T-helper 2 cell treated with Interferon-gamma antibody and Interleukin-4, amounts not matched to agents 100 ng/mL and 5 ng/mL, for 36 hours (primary cell): ENCODE results near the gene MAZ. TPM values are rescaled to one million over a fixed set of nuclear protein-coding genes. Genes with fewer than 3 reads are reported as not detected.

Experiments
- intact Hi-C: fragments of 100-400 bp; cut with micrococcal nuclease; formaldehyde crosslinking; loops from one replicate; pipeline ENCODE4 v1.15.1; 2023
- total RNA-seq: library from RNA; stranded (reverse); gene quantifications from 2 replicates; pipeline ENCODE4 v1.2.3, GENCODE V29; 2022

MAZ gene
- total RNA-seq, 1 donor from 2014 or later, result 468 TPM

DNA sequence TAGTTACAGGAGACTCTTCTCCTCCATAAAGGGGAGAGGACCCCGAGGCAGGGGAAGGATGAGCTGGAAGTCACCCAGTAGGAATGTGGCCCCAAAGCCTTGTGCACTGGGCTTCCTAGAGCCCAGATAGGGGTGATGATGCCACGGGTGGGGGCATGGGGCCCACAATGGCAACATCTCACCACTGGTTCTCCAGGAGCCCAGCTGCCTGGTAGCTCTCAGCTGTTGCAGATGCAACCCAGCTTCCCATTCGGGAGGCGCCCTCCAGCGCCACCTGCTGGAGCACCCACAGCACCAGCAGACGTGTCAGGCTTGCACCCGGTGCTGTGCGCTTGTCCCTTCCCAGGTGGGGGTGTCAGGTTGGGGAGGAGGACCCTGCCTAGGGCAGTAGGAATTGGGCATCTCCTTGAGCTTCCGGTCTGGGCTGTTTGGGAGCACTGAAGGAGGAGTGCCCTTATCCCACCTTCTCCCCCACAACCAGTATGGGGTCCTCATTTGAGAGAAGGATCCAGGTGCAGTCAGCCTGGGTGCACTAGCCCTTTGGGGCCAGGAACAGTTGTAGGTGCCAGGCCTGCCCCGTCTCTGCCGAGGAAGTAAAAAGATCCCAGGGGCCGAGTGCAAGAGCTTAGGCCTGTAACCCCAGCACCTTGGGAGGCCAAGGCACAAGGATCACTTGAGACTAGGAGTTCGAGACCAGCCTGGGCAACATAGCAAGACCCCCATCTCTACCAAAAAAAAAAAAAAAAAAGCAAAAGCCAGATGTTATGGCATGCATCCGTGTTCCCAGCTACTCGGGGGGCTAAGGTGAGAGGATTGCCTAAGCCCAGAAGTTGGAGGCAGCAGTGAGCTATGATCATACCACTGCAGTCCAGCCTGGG lies 42.3 kb downstream of the MAZ start:
- intact Hi-C loops, result loop anchor here (1.0 kb wide), 1 partner anchor 148 kb away; no protein-coding TSS in a partner anchor

DNA sequence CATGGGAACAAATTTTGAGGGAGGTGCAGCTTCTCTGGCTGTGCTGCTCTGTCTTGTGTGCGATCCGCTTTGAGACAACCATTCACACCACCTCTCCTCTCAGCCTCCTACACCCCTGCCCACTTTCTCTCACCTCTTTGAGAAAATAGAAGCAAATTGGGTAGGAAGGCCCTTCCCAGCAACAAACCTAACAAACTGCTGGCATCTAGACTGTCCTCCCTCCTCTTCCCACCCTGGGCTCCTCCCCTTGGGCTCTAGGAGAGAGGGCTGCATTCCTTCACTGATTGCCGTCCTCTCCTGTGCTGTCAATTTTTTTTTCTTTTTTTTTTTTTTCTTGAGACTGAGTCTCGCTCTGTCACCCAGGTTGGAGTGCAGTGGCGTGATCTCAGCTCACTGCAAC lies 43.2 kb downstream of the MAZ start:
- intact Hi-C loops, result no loop called here

DNA sequence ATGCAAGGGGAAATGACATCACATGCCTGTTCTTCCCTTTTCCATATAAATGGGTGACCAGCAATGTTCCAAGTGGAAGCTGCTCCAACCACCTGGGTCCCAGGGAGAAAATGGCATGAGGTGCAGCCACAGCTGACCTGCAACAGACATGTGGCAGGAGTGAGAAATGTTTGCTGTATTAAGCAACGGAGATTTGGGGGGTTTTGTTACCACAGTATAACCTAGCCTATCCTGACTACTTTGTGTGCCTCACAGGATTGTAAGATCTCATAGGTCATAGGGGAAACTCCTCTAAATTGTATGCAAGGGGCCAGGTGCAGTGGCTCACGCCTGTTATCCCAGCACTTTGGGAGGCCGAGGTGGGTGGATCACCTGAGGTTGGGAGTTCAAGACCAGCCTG lies 44.7 kb downstream of the MAZ start:
- intact Hi-C loops, result no loop called here

DNA sequence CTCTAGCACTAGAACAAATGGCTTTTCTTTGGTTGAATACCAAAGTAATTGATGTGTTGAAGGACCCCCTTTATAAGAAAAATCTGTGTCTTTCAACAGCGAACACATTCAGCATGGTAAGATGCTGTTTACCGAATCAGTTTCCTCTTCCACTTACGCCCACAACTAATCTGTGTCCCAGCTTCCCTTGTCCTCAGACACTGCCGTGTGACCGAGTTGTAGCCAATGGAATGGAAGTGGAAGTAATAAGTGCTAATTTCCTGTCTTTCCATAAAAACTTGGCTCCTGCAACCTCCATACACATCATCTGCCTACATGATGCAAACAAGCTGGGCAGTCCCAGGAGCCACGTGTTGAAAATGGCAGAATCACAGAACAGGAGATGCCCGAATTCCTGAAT lies 46.3 kb downstream of the MAZ start:
- intact Hi-C loops, result no loop called here

DNA sequence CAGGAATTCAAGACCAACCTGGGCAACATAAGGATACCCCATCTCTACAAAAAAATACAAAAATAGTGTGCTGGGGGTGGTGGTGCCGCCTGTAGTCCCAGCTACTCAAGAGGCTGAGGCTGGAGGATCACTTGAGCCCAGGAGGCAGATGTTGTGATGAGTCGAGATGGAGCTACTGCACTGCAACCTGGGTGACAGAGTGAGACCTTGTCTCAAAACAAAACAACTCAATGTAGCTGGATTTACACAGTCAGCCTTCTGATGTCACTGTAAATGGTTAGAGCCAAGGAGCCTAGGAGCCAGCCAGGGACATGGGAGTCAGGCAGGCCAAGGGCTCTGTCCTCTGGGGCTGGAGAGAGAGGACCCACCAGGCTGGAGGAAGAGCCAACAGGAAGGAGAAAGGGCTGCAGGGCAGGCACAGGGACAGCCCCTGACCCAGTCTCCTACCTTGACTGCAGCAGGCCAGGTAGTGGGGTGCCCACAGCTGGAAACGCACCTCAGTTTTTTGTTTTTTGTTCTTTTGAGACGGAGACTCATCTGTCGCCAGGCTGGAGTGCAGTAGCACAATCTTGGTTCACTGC lies 48.3 kb downstream of the MAZ start:
- intact Hi-C loops, result no loop called here

DNA sequence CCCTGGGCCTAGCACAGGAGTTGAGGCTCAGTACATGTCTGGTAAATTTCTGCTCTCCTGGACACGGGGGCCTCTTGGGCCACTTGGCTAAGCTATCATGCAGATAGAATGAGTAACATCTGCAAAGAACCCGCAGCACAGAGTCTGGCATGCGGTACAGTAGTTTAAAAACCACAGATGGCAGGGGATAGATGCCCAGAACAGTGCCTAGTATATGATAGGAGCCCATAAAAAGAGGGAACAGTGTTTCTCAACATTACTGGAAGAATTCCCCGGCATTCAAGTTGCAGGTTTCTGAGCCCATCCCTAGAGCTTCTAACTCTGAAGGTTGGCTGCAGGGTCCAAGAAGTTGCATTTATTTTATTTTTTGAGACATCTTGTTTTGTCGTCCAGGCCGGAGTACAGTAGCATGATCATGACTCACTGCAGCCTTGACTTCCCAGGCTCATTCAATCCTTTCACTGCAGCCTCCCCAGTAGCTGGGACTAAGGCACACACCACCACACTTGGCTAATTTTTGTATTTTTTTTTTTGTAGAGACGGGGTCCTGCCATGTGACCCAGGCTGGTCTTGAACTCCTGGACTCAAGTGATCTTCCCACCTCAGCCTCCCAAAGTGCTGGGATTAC lies 50.9 kb downstream of the MAZ start:
- intact Hi-C loops, result no loop called here

DNA sequence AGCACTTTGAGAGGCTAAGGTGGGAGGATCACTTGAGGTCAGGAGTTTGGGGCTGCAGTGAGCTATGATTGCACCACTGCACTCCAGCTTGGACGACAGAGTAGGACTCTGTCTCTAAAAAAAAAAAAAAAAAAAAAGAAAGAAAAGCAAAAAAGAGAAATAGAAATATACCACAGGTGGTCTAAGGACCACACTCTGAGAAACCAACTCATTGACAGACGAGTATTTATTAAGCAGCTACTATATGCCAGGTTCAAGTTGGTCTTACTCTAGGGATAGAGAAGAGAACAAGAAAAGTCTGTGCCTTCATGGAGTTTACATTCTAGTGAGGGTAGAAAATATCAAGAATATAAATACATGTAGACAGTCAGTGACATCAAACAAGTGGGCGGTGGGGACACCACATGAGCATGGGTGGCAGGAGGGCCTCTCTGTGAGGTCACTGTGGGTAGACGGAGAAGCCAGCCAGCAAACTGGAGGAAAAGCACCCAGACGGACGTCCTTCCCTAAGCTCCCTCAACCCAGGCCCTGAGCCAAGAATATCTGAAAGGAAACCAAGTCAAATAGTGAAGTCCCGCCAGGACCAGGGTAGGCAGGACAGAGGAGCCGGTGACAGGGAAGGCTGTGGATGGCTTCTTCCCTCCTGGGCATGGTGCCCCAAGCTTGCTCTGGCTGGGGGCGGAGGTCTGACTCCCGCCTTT lies 52.0 kb downstream of the MAZ start:
- intact Hi-C loops, result no loop called here

DNA sequence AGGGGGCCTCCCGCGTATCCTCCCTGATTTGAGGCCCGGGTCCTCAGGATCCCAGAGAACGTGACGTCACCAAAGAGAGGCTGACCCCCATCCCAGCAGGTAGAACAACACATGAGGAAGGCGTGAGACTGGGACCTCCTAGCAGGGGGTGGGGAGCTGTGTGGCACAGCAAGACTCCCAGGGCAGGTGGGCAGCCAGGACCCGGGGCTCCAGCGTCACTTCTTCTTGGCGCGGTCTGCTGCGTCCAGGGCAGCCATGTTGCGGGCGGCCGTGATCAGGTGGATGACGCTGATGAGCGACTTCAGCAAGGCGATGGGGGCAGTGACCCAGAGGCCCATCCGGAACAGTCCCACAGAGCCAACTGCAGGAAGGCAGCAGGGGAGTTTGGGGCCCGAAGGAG lies 52.6 kb downstream of the MAZ start:
- intact Hi-C loops, result no loop called here

DNA sequence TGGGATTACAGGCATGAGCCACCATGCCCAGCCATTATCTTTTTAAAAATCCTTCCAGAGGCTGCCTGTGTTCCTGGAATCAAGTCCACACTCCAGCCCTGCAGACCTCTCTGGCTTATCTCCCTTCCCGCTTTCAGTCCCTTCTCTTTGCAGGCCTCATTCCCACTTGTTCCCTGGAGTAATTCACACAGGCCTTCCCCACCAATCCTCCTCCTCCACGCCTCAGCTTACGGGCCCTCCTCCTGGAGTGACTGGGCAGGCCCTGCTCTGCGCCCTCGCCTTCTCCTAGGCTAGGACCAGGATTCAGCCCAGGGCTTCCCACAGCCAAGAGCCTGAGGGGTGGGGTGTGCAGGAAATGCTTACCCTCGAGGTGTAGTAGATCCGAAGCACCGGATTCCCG lies 53.9 kb downstream of the MAZ start:
- intact Hi-C loops, result loop anchor here (5.0 kb wide), 1 partner anchor 158 kb away; no protein-coding TSS in a partner anchor

Other genes starting within 250 kb of the MAZ start
- gene SPN, start 143.3 kb upstream of the MAZ start, total RNA-seq, result 431 and 444 TPM in 2 replicates
- gene QPRT, start 127.3 kb upstream of the MAZ start, total RNA-seq, result 11.9 and 12.5 TPM in 2 replicates
- gene C16orf54, start 60.5 kb upstream of the MAZ start, total RNA-seq, result 64.9 and 65.4 TPM in 2 replicates
- gene ZG16, start 28.3 kb upstream of the MAZ start, total RNA-seq, result not detected in 2 replicates
- 168 and 169 TPM in 2 replicates for gene KIF22, start 15.8 kb upstream of the MAZ start, total RNA-seq
- 0.95 and 1.1 TPM in 2 replicates for gene PRRT2, start 5.7 kb downstream of the MAZ start, total RNA-seq
- 29.6 and 32.4 TPM in 2 replicates for gene PAGR1, start 9.6 kb downstream of the MAZ start, total RNA-seq
- 159 and 160 TPM in 2 replicates for gene MVP, start 13.9 kb downstream of the MAZ start, total RNA-seq
- 60.2 and 61.4 TPM in 2 replicates for gene CDIPT, start 56.7 kb downstream of the MAZ start, total RNA-seq
- not detected in 2 replicates for gene SEZ6L2, start 93.0 kb downstream of the MAZ start, total RNA-seq
- gene ASPHD1, start 94.0 kb downstream of the MAZ start, total RNA-seq, result 0.16 TPM in 1 of 2 replicates, not detected in the other
- 34.0 and 36.1 TPM in 2 replicates for gene KCTD13, start 119.7 kb downstream of the MAZ start, total RNA-seq
- gene TMEM219, start 155.6 kb downstream of the MAZ start, total RNA-seq, result 55.9 and 56.1 TPM in 2 replicates
- gene TAOK2, start 167.3 kb downstream of the MAZ start, total RNA-seq, result 44.2 and 45.3 TPM in 2 replicates
- 43.0 and 48.2 TPM in 2 replicates for gene HIRIP3, start 189.1 kb downstream of the MAZ start, total RNA-seq
- 103 and 106 TPM in 2 replicates for gene INO80E, start 189.7 kb downstream of the MAZ start, total RNA-seq
- gene DOC2A, start 204.5 kb downstream of the MAZ start, total RNA-seq, result 0.25 TPM in 1 of 2 replicates, not detected in the other
- gene C16orf92, start 216.7 kb downstream of the MAZ start, total RNA-seq, result not detected in 2 replicates
- gene TLCD3B, start 224.7 kb downstream of the MAZ start, total RNA-seq, result 2.7 and 3.6 TPM in 2 replicates